Measurements from ENCODE around the gene CDYL. TPM values are rescaled to one million over a fixed set of nuclear protein-coding genes. Genes with fewer than 3 reads are reported as not detected.

Gene CDYL
- total RNA-seq, 1 donor from 2014 or later: 28.2 TPM

- no peak for DNase-seq (ENCODE audit: low spot score)
Measured at GRCh38 chr6:4906293-4907276, 130.4 kb downstream of the CDYL start.

- DNase-seq (ENCODE audit: low spot score): no peak
Measured at GRCh38 chr6:4907602-4908001, 131.4 kb downstream of the CDYL start.

DNA sequence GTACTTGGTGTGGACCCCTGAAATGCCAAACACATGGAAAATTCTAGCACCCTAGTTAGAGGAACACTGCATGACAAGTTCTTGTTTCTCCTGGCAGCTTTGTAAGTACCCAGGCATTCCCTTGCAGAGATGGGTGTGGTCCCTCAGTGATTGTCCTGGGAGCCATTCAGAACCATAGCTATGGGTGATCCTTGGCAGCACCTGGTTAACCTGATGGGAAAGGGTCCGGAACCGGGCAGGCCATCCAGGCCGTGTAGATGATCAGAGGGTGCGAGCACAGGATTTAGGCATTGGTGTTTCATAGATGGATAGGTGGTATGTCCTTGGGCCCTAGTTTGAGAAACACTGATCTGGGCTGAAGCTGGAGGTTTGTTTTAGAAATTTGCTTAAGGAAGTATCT, 131.9 kb downstream of the CDYL start:
- DNase-seq (ENCODE audit: low spot score): no peak

GRCh38 chr6:4909063-4909706, 133.0 kb downstream of the CDYL start:
- no peak for DNase-seq (ENCODE audit: low spot score)

GRCh38 chr6:4910037-4910760, 134.0 kb downstream of the CDYL start:
- no peak for DNase-seq (ENCODE audit: low spot score)

- no peak for DNase-seq (ENCODE audit: low spot score)
Measured at GRCh38 chr6:4912559-4912958, 136.4 kb downstream of the CDYL start.

GRCh38 chr6:4913705-4914419, 137.7 kb downstream of the CDYL start:
- no peak for DNase-seq (ENCODE audit: low spot score)

- DNase-seq (ENCODE audit: low spot score): peak; percentile 86
Measured at GRCh38 chr6:4914420-4915159, 138.4 kb downstream of the CDYL start.

GRCh38 chr6:4916954-4917561, 140.9 kb downstream of the CDYL start:
- DNase-seq (ENCODE audit: low spot score): no peak

DNA sequence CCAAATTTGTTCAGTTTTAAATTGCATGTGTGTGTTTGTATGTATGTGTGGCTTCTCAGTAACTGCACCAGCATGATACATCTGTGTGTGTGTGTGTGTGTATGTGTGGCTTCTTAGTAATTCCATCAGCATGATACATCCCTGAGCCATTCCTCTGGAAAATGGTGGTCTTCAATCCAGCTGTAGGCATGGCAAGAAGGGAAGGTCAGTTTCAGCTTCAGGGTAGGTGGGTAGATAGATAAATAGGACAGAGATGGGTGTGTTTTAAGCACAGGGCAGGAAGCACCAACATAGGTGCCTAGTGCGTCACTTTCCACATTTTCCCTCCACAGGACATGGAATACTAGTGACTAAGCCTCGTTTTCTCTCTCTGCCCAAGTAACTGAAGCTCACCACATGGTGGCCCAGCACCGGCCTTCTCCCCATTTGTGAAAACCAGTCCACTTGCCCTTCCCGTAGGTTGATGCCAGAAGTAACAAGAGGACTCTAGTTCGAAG, 144.8 kb downstream of the CDYL start:
- DNase-seq (ENCODE audit: low spot score): no peak

DNA sequence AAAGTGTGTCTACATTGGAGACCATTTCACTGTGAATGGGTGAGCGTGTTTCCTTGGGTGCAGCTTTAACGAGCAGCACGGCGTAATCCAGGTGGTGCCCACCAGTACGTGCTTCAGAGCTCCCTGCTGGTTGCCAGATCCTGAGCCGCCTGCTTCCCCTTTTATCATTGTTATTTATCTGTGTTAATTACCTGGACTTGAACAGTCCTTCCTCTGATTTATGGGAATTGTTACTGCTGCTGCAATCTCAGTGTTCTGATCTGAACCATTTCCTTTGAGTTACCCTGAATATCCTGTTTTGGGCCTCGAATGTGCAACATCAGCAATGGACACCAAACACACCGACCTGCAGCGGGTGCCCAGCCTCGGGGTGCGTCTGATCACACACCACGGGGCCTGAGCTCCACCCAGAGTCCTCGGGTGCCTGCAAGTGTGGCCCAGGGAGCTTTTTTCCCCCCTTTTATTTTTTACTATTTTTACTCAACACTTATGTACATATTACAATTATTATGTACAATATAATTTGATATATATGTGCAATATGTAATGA, 146.4 kb downstream of the CDYL start:
- no peak for DNase-seq (ENCODE audit: low spot score)

DNA sequence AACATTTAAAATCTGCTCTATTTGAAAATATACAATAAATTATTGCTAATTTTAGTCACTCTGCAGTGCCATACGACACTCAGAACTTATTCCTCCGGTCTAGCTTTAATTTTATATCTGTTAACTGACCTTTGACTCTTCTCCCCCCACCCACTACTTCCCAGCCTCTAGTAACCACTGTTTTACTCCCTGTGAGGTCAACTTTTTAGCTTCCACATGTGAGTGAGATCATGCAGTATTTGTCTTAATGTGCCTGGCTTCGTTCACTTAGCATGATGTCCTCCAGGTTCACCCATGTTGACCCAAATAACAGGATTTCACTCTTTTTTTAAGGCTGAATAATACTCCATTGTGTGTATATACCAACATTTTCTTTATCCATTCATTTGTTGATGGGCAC, 146.9 kb downstream of the CDYL start:
- DNase-seq (ENCODE audit: low spot score): no peak

DNA sequence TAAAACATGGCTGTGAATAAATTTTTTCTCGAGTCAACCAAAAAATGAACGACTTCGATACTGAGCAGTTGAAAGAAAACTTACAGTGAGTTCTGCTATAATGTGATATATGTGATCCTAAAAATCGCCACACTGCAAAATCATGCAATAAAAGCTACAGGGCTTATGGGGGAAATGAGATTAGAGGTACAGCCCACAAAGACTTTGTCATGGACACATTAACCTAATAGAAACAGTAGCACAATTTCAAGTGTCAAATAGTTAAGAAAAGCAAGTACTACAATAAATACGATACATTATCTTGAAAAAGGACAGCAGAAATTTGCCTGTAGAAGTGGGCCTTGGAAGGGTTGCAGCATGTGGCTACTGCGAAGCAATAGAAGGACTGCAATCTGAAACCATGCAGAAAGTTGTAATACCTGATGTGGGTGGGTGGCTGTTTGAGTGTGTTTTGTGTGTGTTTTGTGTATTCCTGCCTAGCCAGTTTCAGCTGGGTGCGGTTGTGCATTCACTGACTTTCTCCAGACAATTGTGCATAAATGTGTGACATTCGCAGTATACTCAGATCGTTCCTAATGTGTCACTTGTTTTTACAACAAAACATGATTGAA, 148.6 kb downstream of the CDYL start:
- no peak for DNase-seq (ENCODE audit: low spot score)

- no peak for DNase-seq (ENCODE audit: low spot score)
Measured at GRCh38 chr6:4925580-4925979, 149.4 kb downstream of the CDYL start.

DNA sequence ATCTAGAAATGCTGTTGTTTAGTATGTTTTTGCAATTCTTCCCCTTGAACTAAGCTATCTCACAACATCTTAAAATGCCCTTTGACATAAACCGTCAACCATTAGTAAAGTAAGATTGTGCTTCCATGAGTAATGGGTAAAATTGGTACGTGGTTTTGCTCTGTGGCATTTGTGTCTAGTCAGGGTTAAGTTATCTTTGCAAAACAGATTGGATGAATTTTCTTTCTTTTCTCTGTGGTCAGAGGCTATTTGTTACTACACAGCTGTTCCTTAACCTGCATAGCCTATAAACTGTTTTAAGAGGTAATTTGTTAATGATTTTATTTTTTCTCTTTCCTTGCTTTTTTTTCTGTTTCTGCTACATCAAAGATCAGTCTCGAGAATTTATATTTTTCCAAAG, 152.2 kb downstream of the CDYL start:
- no peak for DNase-seq (ENCODE audit: low spot score)

- DNase-seq (ENCODE audit: low spot score): peak; percentile 15
Measured at GRCh38 chr6:4929097-4929718, 153.0 kb downstream of the CDYL start.

DNA sequence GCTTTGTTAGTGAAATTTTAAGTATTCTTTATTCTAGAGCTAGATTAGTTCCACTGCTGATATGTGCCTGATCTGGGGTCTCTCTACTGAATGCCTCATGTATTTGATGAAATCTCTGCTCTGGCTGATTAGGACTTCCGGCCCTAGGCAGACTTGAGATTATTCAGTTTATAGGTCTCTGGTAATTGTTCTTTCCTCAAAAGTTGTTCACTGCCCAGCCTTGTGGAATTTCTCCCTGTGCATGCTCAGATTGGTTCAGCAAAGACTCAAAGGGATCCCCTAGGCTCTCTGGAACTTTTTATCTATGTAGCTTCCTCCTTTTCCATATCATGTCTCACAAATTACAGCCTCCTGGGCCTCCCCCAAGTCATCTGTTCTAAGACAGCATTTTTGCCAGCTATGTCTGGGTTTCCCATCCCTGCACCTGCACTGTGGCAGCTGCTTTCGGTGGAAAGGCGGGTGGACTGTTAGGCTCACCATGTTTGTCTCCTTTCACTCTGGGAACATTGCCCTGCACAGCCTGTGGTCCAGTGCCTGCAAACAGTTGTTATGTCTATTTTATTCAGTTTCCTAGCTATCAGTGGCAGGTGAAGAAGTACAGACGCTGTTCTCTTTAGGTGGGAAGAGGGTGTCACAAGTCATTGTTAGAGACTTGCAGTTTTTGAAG, 154.0 kb downstream of the CDYL start:
- no peak for DNase-seq (ENCODE audit: low spot score)

- DNase-seq (ENCODE audit: low spot score): no peak
Measured at GRCh38 chr6:4931530-4932227, 155.5 kb downstream of the CDYL start.
